PC-9 (cell line): ENCODE data around the gene BCAS3. TPM values are rescaled to one million over a fixed set of nuclear protein-coding genes. Genes with fewer than 3 reads are reported as not detected.

Source experiments
- BruUV-seq: library from RNA; stranded (reverse); fragments of 400-500 nt; replicated peaks from 2 replicates; lab custom pipeline; 2021; lab: Mats Ljungman, UMichigan
- CTCF ChIA-PET: fragments of 300-600 bp; sonication (Branson Sonifier 250); formaldehyde crosslinking; loops from one replicate; lab custom pipeline; 2022; ENCODE audit warnings: antibody characterized with exemption; lab: Charles Lee
- POLR2A ChIA-PET: fragments of 300-600 bp; sonication (Branson Sonifier 250); formaldehyde crosslinking; loops from one replicate; lab custom pipeline; 2022; ENCODE audit warnings: antibody characterized with exemption; ENCODE audit not compliant: unreplicated experiment; lab: Charles Lee
- DNase-seq, 2 experiments: peaks; one replicate each; pipeline versions ENCODE4 v3.0.0 to v3.0.0-alpha.2; 2015 to 2022; ENCODE audit warnings: mixed read lengths in 1 of 2
- H2AFZ ChIP-seq: fragments of 200-600 bp; sonication (generic); 2 replicates; pipeline ENCODE4 v1.8.1; 2017; ENCODE audit warnings: antibody characterized with exemption
- H3F3A ChIP-seq: fragments of 200-600 bp; sonication (generic); 2 replicates; pipeline ENCODE4 v1.8.1; 2017; ENCODE audit warnings: antibody characterized with exemption, mild to moderate bottlenecking, low read depth; ENCODE audit not compliant: insufficient read depth
- H3K27ac ChIP-seq: fragments of 200-600 bp; sonication (generic); 2 replicates; pipeline ENCODE4 v1.6.1; 2016; ENCODE audit warnings: mixed run types
- H3K27me3 ChIP-seq: fragments of 200-600 bp; sonication (generic); 2 replicates; pipeline ENCODE4 v1.6.1; 2016; ENCODE audit warnings: low read depth, mixed run types; ENCODE audit not compliant: insufficient read depth
- H3K36me3 ChIP-seq: fragments of 200-600 bp; sonication (generic); 2 replicates; pipeline ENCODE4 v1.6.1; 2016; ENCODE audit warnings: low read depth, mixed run types
- H3K4me1 ChIP-seq: fragments of 200-600 bp; sonication (generic); replicated peaks from 2 replicates; pipeline ENCODE4 v1.6.1; 2016; ENCODE audit warnings: mixed run types; ENCODE audit not compliant: insufficient read depth
- H3K4me2 ChIP-seq: fragments of 200-600 bp; sonication (generic); 2 replicates; pipeline ENCODE4 v1.6.1; 2017; ENCODE audit warnings: mixed run types
- H3K4me3 ChIP-seq: fragments of 200-600 bp; sonication (generic); 2 replicates; pipeline ENCODE4 v1.6.1; 2016; ENCODE audit warnings: mixed run types
- H3K79me2 ChIP-seq: fragments of 200-600 bp; sonication (generic); 2 replicates; pipeline ENCODE4 v1.6.1; 2017; ENCODE audit warnings: low read depth, mixed run types
- H3K9me2 ChIP-seq: fragments of 200-600 bp; sonication (generic); 2 replicates; pipeline ENCODE4 v1.8.1; 2017; ENCODE audit warnings: mild to moderate bottlenecking; ENCODE audit not compliant: insufficient read depth
- H3K9me3 ChIP-seq: fragments of 200-600 bp; sonication (generic); 2 replicates; pipeline ENCODE4 v1.8.1; 2016; ENCODE audit warnings: low read depth; ENCODE audit not compliant: insufficient read depth
- H4K20me1 ChIP-seq: fragments of 200-600 bp; sonication (generic); 2 replicates; pipeline ENCODE4 v1.8.1; 2017; ENCODE audit not compliant: insufficient read depth
- EZH2 ChIP-seq: fragments of 200-600 bp; sonication (generic); IDR thresholded peaks from 2 replicates; pipeline ENCODE4 v1.8.0; 2017; ENCODE audit warnings: antibody characterized with exemption, low read depth
- intact Hi-C: fragments of 100-400 bp; cut with micrococcal nuclease; formaldehyde crosslinking; loops from one replicate; pipeline ENCODE4 v1.10.0; 2022; ENCODE audit not compliant: unreplicated experiment
- total RNA-seq: library from RNA; stranded (reverse); gene quantifications from 2 replicates; pipeline ENCODE4 v1.2.3, GENCODE V29; 2021
- TF ChIP-seq, protein P1 (sequence below): fragments of 200-600 bp; sonication (generic); conservative IDR thresholded peaks from 2 replicates; pipeline ENCODE4 v1.6.1; 2017; ENCODE audit warnings: mixed run types, antibody characterized with exemption, mild to moderate bottlenecking, moderate library complexity

The BCAS3 gene
- total RNA-seq, 1 experiment from 2014 or later, result 26.0 TPM

DNA sequence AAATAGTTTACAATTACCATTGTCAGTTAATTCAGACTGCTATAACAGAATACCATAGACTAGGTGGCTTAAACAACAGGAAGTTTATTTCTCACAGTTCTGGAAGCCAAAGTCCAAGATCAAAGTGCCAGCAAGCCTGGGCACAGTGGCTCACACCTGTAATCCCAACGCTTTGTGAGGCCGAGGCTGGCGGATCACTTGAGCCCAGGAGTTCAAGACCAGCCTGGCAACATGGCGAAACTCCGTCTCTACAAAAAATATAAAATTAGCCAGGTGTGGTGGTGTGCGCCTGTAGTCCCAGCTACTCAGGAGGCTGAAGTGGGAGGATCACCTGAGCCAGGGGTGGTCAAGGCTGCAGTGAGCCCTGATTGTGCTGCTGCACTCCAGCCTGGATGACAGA lies 650.7 kb downstream of the BCAS3 start:
- Histone ChIP-seq H3K36me3 (no peaks in the 10 kb centered on the region), H2AFZ (no peak overlapping the region), H3K4me1 (no peaks in the 10 kb centered on the region), H3K79me2 (no peaks in the 10 kb centered on the region), H3K9me2 (no peaks in the 10 kb centered on the region), H3K4me2 (no peak overlapping the region), H3K27ac (no peak overlapping the region), H4K20me1 (no peaks in the 10 kb centered on the region), H3K27me3 (no peaks in the 10 kb centered on the region), H3K9me3 (no peaks in the 10 kb centered on the region), H3K4me3 (no peak overlapping the region), H3F3A (no peaks in the 10 kb centered on the region)
- intact Hi-C loops, result no loop called here
- ChIA-PET CTCF (no interaction called here), POLR2A (no interaction called here)
- TF ChIP-seq, protein P1, sequence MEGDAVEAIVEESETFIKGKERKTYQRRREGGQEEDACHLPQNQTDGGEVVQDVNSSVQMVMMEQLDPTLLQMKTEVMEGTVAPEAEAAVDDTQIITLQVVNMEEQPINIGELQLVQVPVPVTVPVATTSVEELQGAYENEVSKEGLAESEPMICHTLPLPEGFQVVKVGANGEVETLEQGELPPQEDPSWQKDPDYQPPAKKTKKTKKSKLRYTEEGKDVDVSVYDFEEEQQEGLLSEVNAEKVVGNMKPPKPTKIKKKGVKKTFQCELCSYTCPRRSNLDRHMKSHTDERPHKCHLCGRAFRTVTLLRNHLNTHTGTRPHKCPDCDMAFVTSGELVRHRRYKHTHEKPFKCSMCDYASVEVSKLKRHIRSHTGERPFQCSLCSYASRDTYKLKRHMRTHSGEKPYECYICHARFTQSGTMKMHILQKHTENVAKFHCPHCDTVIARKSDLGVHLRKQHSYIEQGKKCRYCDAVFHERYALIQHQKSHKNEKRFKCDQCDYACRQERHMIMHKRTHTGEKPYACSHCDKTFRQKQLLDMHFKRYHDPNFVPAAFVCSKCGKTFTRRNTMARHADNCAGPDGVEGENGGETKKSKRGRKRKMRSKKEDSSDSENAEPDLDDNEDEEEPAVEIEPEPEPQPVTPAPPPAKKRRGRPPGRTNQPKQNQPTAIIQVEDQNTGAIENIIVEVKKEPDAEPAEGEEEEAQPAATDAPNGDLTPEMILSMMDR, result no peak
- TF ChIP-seq EZH2, result no peak
- no TSS peak for BruUV-seq
- no peak for DNase-seq

DNA sequence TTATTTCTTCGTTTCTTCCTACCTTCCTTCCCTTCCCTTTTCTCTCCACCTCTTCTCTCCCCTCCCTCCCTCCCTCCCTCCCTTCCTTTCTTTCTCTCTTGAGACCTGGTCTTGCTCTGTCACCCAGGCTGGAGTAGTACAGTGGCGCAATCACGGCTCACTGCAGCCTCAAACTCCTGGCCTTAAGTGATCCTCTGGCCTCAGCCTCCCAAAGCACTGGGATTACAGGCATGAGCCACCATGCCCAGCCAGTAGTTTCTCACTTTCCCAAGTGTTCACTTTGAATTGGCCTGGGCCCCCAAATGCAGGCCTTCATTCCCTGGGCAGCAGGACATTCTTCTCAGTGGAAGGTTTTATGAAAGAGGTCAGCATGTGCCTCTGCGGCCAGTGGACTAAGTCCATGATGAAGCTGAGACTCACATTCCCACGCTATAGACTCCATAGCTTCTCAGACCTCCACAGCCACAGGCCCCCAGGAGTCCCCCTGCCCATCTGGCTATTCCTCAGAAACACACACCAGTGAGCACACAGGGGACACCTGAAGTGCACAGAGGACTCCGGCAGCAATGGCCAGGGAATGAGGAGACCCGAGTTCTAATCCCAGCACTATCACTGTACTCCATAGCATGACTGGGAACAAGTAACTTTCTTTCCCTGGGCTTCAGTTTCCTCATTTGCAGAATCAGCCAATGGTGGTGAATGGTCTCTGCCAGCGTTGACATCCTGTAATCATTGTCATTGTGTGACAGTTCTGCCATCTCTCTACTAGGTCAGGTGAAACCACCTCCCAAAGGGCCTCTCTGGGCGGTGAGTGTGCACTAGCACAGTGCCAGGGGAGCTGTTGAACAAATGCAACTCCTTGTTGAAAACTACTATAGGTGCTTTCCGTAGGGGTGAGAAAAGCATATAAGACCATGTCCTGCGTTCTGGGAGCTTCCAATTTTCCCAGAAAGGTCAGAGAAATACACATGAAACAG lies 652.8 kb downstream of the BCAS3 start:
- H2AFZ ChIP-seq, result no peak overlapping the region
- H3K9me3 ChIP-seq, result no peaks in the 10 kb centered on the region
- H3K4me2 ChIP-seq, result no peak overlapping the region
- no peak overlapping the region for H3K4me3 ChIP-seq
- H3K27ac ChIP-seq, result no peak overlapping the region
- BruUV-seq, result no TSS peak
- no peaks in the 10 kb centered on the region for H3K27me3 ChIP-seq
- ChIA-PET POLR2A (no interaction called here), CTCF (no interaction called here)
- no peaks in the 10 kb centered on the region for H3K9me2 ChIP-seq
- H3F3A ChIP-seq, result no peaks in the 10 kb centered on the region; the same call in 1 of the 2 replicates
- TF ChIP-seq EZH2, result no peak
- TF ChIP-seq, protein P1, result no peak
- intact Hi-C loops, result no loop called here
- DNase-seq, result no peak
- no peaks in the 10 kb centered on the region for H3K36me3 ChIP-seq
- no peaks in the 10 kb centered on the region for H3K4me1 ChIP-seq
- H4K20me1 ChIP-seq, result no peaks in the 10 kb centered on the region
- no peaks in the 10 kb centered on the region for H3K79me2 ChIP-seq

DNA sequence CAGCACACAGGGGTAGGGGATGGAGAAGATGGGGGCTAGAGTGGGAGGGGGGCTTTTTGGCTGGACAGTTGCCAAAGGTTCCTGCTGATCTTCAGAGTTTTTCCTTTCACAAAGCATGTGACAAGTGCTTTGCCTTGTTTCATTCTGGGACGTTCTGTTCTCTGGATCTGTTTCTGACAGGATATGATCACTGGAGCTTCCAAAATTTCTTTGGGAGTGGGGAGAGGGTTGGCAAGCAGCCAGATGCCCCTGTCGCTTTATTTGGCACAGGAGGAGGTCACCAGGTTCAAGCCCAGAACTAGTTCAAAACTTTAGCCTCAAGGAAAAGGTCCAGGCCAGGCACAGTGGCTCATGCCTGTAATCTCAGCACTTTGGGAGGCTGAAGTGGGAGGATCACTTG lies 653.5 kb downstream of the BCAS3 start:
- Histone ChIP-seq H3K36me3 (no peaks in the 10 kb centered on the region), H3K4me1 (no peaks in the 10 kb centered on the region), H3K9me3 (no peaks in the 10 kb centered on the region), H3K27me3 (no peaks in the 10 kb centered on the region), H3K27ac (no peak overlapping the region), H3K9me2 (no peaks in the 10 kb centered on the region), H3K4me3 (no peak overlapping the region), H4K20me1 (no peaks in the 10 kb centered on the region), H3K79me2 (no peaks in the 10 kb centered on the region), H3F3A (no peaks in the 10 kb centered on the region; the same call in 1 of the 2 replicates), H3K4me2 (no peak overlapping the region), H2AFZ (no peak overlapping the region)
- intact Hi-C loops, result no loop called here
- ChIA-PET POLR2A (no interaction called here), CTCF (no interaction called here)
- no TSS peak for BruUV-seq
- no peak for DNase-seq
- TF ChIP-seq EZH2, result no peak
- TF ChIP-seq, protein P1, result no peak
